HG03108 (cell line): ENCODE results near the gene CD2.

ENCODE experiments used
- ATAC-seq: cut with Tn5 transposase; IDR thresholded peaks from one replicate; pipeline ENCODE4 v1.9.1; 2021; ENCODE audit warnings: moderate library complexity; ENCODE audit not compliant: unreplicated experiment

The CD2 gene, protein sequence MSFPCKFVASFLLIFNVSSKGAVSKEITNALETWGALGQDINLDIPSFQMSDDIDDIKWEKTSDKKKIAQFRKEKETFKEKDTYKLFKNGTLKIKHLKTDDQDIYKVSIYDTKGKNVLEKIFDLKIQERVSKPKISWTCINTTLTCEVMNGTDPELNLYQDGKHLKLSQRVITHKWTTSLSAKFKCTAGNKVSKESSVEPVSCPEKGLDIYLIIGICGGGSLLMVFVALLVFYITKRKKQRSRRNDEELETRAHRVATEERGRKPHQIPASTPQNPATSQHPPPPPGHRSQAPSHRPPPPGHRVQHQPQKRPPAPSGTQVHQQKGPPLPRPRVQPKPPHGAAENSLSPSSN

DNA sequence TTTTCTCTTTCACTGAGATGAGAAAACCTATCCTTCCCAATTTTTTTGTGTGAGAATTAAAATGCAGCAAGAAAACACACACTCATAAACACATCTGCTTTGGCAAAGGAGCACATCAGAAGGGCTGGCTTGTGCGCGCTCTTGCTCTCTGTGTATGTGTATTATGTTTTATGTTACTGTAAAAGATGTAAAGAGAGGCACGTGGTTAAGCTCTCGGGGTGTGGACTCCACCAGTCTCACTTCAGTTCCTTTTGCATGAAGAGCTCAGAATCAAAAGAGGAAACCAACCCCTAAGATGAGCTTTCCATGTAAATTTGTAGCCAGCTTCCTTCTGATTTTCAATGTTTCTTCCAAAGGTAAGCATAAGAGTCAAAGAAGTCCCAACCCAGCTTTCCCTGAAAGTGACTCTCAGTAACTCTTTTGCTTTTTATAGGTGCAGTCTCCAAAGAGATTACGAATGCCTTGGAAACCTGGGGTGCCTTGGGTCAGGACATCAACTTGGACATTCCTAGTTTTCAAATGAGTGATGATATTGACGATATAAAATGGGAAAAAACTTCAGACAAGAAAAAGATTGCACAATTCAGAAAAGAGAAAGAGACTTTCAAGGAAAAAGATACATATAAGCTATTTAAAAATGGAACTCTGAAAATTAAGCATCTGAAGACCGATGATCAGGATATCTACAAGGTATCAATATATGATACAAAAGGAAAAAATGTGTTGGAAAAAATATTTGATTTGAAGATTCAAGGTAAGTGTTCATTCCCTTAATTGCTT, at the start of gene CD2:
Gene CD2 (plus strand): TSS at position 233 of the 780 bp plus-strand sequence. CDS start 63 bp downstream, at position 296.
- ATAC-seq: no peak

DNA sequence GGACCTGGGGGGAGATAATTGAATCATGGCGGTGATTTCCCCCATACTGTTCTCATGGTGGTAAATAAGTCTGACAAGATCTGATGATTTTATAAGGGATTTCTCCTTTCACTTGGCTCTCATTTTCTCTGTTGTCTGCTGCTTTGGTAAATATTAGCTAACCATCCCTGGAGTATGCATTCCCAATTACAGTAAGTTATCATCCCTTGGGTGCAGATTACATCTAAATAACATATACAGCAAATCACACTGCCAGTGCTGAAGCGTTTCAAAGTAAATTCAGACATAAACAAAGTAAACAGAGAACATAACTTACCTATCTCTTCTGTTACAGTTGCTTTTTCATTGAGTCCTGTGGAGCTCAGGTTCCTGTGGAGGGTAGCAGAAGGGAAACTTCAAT, 48.1 kb upstream of the CD2 start:
- ATAC-seq: no peak

DNA sequence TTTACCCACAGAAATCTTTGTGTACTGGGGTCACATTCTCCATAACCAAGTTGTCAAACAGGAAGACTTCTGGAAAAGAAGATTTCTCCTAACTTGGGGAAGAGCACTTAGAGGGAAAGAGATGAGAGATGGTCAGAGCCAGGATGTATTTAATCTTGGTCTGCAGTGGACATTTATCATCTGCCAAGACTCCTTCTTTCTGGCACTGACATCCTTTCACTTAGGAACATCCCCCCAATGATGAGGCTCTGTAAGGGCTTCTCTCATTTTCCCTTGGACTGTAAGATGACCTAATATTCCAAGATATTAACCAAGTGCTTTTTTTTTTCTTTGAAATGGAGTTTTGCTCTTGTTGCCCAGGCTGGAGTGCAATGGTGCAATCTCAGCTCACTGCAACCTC, 47.4 kb upstream of the CD2 start:
- ATAC-seq: no peak

DNA sequence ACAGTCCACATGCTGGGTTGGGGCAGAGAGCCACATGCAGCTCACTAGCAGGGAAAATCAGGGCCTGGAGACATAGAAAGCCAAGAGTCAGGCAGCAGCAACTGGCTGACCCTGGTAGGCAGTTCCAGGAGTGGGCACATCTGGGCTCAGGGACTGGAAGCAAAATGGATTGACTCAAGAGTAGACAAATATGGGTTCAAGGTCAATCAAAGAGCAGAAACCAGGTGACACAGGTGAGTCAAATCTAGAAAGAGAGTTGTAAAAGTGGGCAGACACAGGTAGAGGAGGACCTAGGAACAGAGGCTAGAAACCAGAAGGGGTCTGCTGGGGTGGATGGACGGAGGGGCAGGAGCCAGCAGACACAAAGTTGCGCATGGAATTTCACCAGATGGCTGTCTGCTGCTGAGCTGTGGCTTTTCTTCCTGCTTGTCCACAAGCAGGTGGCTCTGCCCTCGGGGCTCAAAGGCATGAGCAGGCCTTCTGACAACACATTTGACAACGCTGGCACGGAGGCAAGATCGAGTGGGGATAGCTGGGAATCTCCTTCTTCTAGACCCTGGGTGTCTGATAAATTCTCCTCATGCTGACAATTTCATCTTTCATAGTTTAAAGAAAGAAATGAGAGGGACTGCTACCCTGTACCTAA, 45.9 kb upstream of the CD2 start:
- no peak for ATAC-seq

DNA sequence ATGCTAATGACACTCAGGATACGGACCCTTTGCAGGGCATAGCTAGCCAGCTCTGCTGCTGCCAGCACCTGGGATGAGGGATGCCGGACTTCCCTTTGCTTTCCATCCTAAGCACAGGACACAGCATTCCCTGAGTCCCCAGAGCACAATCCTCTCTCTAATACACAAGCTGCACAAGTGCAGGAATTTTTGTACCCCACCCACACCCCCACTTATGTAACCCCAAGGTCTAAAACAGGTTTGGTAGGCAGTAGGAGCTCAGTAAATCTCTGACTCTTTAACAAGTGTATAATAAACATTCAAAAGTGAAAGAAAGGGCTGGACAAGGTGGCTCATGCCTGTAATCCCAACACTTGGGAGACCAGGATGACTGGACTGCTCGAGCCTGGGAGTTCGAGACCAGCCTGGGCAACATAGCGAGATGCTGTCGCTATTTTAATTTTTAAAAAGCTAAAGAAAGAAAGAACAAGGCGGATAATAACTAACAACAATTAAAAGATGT, 44.5 kb upstream of the CD2 start:
- no peak for ATAC-seq

DNA sequence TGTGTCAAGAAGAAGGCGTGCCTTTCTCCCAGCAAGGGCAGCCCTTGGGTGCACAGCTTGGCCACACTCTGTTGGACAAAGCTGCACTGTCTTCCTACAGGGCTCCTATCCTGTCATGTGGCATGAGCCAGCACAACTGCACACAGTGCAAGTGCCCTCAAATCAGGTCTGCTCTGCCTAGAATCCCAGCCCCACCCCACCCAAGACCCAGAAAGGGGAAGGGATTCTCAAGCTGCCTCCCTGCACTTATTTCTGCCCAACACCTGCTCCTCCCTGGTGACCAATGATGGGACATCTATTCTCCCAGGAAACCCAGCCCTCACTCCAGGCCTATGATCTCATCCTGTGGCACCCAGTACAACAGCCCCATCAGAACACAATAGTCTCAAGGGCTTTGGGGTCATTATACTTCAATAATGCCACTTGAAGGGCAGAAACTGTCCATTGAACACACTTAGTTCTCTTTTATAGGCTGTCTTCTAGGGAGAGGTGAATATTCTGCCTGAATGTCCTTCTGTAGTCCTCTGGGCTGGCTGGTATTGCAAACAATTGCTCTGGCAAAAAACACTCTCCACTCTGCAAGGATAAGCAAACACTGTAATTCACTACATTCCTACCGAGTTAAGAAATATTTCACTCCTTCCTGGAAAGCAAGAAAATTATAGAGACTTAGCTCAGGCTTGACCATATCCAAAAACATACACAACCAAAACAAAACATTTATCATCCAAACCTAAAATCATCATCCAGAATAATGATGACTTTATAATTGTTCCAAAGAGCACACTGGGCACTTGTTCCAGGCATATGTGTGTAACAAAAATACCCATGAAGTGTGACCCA, 43.6 kb upstream of the CD2 start:
- ATAC-seq: no peak

DNA sequence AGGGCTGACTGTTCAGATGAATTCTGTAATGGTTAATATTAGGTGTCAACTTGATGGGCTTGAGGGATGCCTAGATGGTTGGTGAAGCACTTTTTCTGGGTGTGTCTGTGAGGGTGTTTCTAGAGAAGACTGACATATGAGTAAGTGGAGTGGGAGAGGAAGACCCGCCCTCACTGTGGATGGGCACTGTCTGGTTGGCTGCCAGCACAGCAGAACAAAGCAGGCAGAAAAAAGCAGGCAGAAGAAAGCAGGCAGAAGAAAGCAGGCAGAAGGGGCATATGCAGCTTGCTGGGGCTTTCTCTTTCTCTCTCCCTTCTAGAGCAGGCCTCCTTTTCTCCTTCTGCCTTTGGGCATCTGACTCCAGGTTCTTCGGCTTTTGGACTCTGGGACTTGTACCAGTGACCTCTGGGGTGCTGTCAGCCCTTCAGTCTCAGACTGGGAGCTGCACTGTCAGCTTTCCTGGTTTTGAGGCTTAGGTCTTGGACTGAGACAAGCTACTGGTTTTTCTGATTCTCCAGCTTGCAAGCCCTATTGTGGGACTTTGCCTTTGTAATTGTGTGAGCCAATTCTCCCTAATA, 42.9 kb upstream of the CD2 start:
- ATAC-seq: no peak

DNA sequence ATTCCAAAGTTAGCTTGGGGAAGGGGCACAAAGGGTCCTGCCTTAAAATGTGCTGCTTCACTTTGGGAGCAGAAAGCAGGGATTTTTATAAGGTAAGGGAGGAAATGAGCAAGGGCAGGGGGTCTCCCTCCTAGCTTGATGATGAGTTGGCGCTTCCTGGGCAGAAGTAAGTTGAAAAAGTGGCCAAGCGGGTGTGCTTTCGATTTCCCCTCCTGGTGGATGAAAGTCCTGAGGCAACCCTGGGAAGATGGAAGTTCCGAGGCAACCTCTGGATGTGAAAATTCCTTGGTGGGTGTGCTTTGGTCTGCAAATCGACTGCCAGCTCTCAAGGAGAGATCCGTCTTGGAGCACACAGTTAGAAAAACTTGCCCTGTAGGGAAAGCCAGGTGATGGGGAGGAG, 41.7 kb upstream of the CD2 start:
- no peak for ATAC-seq

DNA sequence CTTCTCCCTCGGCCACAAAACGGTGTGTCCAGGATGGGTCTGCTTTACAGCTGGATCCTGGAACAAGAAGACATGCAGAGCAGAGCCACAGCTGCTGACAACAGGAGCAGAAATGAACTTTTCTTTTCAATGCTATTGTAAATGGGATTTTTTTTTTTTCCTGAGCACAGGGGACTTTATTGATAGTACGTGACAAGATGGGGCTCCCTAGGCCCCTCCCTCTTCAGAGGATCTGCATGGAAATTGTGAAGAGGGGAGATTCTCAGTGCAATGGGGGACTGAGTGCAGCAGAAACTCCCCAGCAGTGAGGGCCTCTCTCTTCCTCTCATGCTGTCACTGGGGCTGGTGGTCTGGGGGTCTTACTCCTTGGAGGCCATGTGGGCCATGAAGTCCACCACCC, 40.8 kb upstream of the CD2 start:
- ATAC-seq: no peak

DNA sequence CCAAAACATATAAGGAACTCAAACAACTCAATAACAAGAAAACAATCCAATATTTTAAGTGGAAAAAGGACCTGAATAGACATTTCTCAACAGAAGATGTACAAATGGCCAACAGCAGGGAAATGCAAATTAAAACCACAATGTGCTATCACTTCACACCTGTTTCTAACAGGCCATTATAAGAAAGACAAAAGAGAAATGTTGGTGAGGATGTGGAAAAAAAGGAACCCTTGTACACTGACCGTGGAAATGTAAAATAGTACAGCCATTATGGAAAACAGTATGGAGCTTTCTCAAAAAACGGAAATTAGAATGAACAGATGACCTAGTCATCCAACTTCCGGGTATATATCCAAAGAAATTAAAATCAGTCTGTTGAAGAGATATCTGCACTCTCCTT, 37.8 kb upstream of the CD2 start:
- no peak for ATAC-seq

DNA sequence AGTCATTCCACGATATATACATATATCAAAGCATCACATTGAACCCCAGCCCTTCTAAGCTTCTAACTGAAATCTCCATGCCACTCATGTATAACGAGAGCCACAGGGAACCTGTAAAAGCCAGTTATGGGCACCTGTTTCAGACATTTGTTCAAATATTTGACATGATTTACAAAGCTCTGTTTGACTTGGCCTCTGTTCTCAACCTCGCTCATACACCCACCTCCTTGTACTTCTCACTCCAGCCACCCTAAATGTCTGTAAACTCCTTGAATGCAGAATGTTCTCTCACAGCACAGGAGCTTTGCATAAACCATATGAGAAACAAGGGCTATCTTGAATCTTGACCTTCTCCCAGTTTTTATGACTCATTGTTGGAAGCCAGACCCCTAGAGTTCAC, 36.9 kb upstream of the CD2 start:
- ATAC-seq: no peak

DNA sequence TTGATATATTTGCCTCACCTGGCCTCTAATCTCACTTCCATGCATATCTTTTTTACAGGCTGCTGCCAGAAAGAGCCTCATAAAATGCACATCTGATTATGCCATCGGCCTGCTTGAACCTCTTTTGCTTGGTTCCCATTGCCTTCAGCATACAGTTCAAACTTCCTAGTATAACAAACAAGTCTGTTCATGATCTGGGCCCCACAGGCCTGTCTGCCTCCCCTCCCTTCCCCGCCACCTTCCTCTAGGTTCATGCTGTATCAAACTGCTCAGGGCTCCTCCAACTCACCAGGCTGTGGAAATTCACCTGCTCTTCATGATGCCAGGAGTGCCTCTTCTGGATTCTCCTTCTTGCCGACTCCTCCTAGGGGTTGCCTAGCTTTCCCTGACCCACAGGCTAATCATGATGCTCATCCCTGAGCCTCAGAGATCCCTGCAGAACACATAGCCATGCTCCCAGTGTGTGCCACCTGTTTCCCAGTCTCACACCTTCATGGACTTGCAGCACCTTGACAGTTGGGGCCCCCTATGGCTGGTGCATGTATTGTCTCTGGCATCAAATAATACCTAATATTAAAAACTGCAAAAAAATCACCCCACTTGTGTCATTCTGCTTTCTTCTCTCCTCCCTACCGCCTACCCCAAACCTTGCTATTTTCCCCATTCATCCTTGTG, 33.7 kb upstream of the CD2 start:
- no peak for ATAC-seq

DNA sequence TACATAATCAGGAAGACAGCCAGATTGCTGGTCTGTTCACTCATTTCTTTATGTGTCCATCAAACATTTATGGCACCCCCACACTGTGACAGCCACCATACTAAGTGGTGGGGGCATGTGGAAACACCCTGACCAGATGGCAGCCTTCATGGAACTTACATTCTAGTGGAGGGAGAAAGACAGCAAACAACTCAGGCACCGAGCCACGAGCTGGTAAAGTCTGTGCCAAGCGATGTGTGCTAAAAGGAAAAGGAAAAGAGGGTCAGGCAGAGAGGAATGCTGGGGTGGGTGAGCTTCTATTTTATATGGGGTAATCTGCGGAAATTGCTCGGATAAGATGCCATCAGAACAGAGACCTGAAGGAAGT, 33.2 kb upstream of the CD2 start:
- ATAC-seq: no peak

DNA sequence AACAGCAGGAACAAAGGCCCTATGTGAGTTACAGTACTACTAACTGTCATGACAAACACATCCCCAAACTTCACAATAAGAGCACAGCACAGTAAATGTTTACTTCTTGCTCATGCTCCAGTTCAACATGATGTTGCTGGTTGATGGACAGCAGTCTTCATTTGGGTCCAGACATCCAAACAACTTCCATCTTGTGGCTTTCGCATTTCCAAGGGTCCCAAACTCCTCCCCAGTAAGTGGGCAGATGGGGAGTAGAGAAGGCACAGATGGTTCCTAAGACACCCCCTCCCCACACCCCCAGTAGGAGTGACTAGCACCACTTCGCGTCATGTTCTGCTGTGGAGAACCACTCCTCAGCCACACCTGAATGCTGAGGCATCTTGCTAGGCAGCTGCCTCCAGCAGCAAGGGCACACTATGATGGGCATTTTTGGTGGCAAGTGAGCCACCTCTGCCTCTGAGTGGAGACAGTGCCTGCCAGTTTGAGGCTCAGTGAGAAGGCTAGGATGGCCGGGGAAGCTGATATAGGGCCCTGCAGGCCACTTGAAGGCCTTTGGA, 32.7 kb upstream of the CD2 start:
- ATAC-seq: no peak

DNA sequence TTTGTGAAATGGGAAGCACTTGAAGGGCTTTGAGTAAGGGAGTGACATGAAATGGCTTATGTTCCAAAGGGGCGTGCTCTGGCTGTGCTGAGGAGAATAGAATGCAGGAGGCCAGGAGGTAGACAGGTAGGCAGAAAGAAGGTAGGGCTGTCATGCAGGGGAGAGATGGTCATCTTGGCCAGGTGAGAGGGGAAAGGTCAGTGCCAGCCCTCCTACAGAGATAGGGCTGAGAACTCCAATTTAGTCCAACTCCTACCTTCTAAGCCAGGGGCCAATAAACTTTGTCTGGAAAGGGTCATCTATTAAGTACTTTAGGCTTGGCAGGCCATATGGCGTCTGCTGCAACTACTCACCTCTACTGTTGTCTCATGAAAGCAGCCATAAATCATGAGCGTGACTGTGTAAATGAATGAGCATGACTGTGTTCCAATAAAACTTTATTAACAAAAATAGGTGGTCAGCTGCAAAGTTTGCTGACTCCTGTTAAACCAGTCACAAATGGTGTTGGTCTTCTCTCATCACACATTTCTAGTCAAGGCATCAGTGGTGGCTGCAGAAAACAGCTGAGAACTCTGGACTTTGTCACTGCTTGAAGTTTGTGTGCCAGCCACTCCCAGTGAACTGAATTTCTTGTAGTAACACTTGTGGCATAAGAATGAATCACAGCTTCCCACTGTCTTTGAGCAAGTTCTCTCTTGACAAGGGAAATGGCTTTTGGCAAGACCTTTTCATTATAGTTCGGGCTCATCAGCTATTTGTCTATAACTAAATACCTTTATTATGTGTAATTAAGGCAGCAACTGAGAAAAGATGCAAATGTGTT, 32.0 kb upstream of the CD2 start:
- ATAC-seq: no peak

DNA sequence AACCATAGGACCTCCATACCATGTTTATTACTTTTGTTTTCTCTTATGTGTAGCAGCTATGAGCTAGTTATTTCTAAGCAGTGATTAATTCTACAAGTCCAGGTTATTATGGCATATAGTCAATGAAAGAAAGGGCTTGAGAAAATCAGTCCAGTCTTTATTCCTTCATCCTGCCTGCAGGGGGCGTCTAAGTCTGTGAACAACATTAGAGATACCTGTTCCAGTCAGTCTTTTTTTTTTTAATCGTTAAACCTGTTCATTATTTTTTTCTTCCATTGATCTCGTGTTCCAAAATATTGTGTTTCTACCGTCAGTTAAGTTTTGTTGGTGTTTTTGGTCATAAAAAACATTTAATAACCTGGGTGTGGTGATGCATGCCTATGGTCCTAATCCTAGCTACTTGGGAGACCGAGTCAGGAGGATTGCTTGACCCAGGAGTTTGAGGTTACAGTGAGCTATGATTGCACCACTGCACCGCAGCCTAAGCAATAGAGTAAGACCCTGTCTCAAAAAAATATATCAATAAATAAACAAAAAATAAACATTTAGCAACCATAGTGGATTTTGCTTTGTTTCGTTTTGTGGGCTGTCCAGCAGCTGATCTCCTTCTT, 29.4 kb upstream of the CD2 start:
- ATAC-seq: no peak

DNA sequence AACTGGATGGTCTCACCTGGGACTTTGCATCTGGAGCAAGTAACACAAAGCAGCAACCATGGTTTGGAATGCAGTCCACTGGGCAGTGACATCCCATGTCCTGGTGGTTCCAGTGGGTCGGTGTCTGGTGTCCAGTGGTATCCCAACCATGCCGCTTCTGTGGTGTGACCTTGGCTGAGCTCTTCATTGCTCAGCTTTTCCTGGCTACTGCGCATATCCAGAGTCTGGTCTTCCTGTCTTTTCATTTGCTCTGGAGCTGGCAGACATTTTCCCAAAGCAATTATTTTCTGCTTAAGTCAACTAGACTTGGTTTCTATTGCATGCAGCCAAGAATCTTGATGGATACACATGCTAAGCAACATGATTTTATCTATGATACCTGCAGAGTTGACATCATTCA, 28.4 kb upstream of the CD2 start:
- ATAC-seq: no peak
